Measurements from ENCODE around the gene SCMH1.

DNA sequence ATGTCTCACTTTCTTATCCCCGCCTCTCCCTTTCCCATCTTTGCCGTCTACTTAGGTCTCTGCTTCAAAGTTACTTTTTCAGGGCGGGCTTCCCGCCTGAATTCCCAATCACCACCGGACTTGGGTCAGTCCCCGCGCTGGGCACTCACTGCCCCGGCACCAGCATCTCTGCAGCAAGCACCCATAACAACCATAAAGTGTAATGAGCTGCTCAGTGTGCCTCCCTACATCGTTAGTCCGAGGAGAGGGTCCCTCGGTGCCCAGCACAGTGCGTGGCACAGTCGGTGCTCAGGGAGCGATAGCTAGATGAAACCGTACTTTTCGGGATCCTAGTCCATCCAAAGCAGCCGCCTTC, 263.2 kb downstream of the SCMH1 start:
- no peak for TF ChIP-seq CTCF (conservative IDR thresholded peaks at IDR 0.05; ENCODE audit: low read length)
- no peak for TF ChIP-seq EZH2phosphoT487 (IDR thresholded peaks at IDR 0.05; ENCODE audit: borderline replicate concordance, low read depth, low read length)

Measured in OCI-LY7 (cell line).